ENCODE measurements around the gene TSSC4.

- TF ChIP-seq, protein P1, sequence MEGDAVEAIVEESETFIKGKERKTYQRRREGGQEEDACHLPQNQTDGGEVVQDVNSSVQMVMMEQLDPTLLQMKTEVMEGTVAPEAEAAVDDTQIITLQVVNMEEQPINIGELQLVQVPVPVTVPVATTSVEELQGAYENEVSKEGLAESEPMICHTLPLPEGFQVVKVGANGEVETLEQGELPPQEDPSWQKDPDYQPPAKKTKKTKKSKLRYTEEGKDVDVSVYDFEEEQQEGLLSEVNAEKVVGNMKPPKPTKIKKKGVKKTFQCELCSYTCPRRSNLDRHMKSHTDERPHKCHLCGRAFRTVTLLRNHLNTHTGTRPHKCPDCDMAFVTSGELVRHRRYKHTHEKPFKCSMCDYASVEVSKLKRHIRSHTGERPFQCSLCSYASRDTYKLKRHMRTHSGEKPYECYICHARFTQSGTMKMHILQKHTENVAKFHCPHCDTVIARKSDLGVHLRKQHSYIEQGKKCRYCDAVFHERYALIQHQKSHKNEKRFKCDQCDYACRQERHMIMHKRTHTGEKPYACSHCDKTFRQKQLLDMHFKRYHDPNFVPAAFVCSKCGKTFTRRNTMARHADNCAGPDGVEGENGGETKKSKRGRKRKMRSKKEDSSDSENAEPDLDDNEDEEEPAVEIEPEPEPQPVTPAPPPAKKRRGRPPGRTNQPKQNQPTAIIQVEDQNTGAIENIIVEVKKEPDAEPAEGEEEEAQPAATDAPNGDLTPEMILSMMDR (IDR thresholded peaks at IDR 0.05), result no peak
- no peak for TF ChIP-seq POLR2A (IDR thresholded peaks at IDR 0.05)
These were observed 48.8 kb upstream of the TSSC4 start for GRCh38 chr11:2351701-2352100.
